HEK293 (cell line): Measurements from ENCODE around the gene ZNF629.

Source experiments
- GFI1B ChIP-seq: fragments of 450-650 bp; formaldehyde crosslinking; IDR thresholded peaks from 2 replicates; pipeline ENCODE4 v1.5.1; 2016; ENCODE audit warnings: missing biosample characterization, missing genetic modification characterization
- GLIS1 ChIP-seq: fragments of 450-650 bp; formaldehyde crosslinking; IDR thresholded peaks from 2 replicates; pipeline ENCODE4 v1.5.1; 2016; ENCODE audit warnings: missing biosample characterization, missing genetic modification characterization
- HOXA7 ChIP-seq: sonication (generic); formaldehyde crosslinking; IDR thresholded peaks from 2 replicates; pipeline ENCODE4 v1.8.1; 2022; ENCODE audit warnings: missing genetic modification reagents, borderline replicate concordance
- KLF8 ChIP-seq: fragments of 450-650 bp; formaldehyde crosslinking; IDR thresholded peaks from 2 replicates; pipeline ENCODE4 v1.5.1; 2016; ENCODE audit warnings: missing biosample characterization, missing genetic modification characterization
- KLF9 ChIP-seq: fragments of 450-650 bp; formaldehyde crosslinking; IDR thresholded peaks from 2 replicates; pipeline ENCODE4 v1.5.1; 2016; ENCODE audit warnings: missing biosample characterization, missing genetic modification characterization, low read depth
- SCRT2 ChIP-seq: fragments of 450-650 bp; formaldehyde crosslinking; IDR thresholded peaks from 2 replicates; pipeline ENCODE4 v1.5.1; 2016; ENCODE audit warnings: missing biosample characterization, missing genetic modification characterization
- ZBTB17 ChIP-seq: fragments of 450-650 bp; formaldehyde crosslinking; IDR thresholded peaks from 2 replicates; pipeline ENCODE4 v1.5.1; 2016; ENCODE audit warnings: missing biosample characterization, missing genetic modification characterization
- ZBTB21 ChIP-seq: fragments of 450-650 bp; formaldehyde crosslinking; IDR thresholded peaks from 2 replicates; pipeline ENCODE4 v1.5.1; 2017; ENCODE audit warnings: missing biosample characterization, missing genetic modification characterization
- ZEB2 ChIP-seq: fragments of 450-650 bp; formaldehyde crosslinking; IDR thresholded peaks from 2 replicates; pipeline ENCODE4 v1.5.1; 2016; ENCODE audit warnings: missing biosample characterization, missing genetic modification characterization
- ZFP37 ChIP-seq: fragments of 450-650 bp; formaldehyde crosslinking; IDR thresholded peaks from 2 replicates; pipeline ENCODE4 v1.5.1; 2016; ENCODE audit warnings: missing biosample characterization, missing genetic modification characterization
- ZNF16 ChIP-seq: fragments of 450-650 bp; formaldehyde crosslinking; IDR thresholded peaks from 2 replicates; pipeline ENCODE4 v1.5.1; 2016; ENCODE audit warnings: low read depth, missing biosample characterization, missing genetic modification characterization
- ZNF239 ChIP-seq: fragments of 450-650 bp; formaldehyde crosslinking; IDR thresholded peaks from 2 replicates; pipeline ENCODE4 v1.5.1; 2016; ENCODE audit warnings: missing biosample characterization, missing genetic modification characterization
- ZNF324 ChIP-seq: fragments of 450-650 bp; formaldehyde crosslinking; IDR thresholded peaks from 2 replicates; pipeline ENCODE4 v1.5.1; 2016; ENCODE audit warnings: missing biosample characterization, missing genetic modification characterization
- ZNF341 ChIP-seq: fragments of 450-650 bp; formaldehyde crosslinking; IDR thresholded peaks from 2 replicates; pipeline ENCODE4; 2016; ENCODE audit warnings: low read depth, missing biosample characterization, missing genetic modification characterization
- ZNF391 ChIP-seq: fragments of 450-650 bp; formaldehyde crosslinking; IDR thresholded peaks from 2 replicates; pipeline ENCODE4 v1.5.1; 2016; ENCODE audit warnings: low read depth, missing biosample characterization, missing genetic modification characterization, borderline replicate concordance
- ZNF514 ChIP-seq: fragments of 450-650 bp; formaldehyde crosslinking; IDR thresholded peaks from 2 replicates; pipeline ENCODE4 v1.5.1; 2016; ENCODE audit warnings: missing biosample characterization, missing genetic modification characterization
- ZNF776 ChIP-seq: fragments of 450-650 bp; formaldehyde crosslinking; IDR thresholded peaks from 2 replicates; pipeline ENCODE4 v1.5.0; 2017; ENCODE audit warnings: missing biosample characterization, missing genetic modification characterization, borderline replicate concordance
- ZNF777 ChIP-seq: fragments of 450-650 bp; formaldehyde crosslinking; IDR thresholded peaks from 2 replicates; pipeline ENCODE4 v1.5.1; 2017; ENCODE audit warnings: missing biosample characterization, missing genetic modification characterization, borderline replicate concordance
- ZNF785 ChIP-seq: fragments of 450-650 bp; formaldehyde crosslinking; IDR thresholded peaks from 2 replicates; pipeline ENCODE4 v1.5.1; 2016; ENCODE audit warnings: missing biosample characterization, missing genetic modification characterization
- ZNF792 ChIP-seq: fragments of 450-650 bp; formaldehyde crosslinking; IDR thresholded peaks from 2 replicates; pipeline ENCODE4 v1.5.1; 2016; ENCODE audit warnings: missing biosample characterization, missing genetic modification characterization
- ZNF843 ChIP-seq: fragments of 450-650 bp; formaldehyde crosslinking; IDR thresholded peaks from 2 replicates; pipeline ENCODE4 v1.5.1; 2016; ENCODE audit warnings: missing biosample characterization, missing genetic modification characterization
- TF ChIP-seq, protein P1 (sequence below): fragments of 450-650 bp; formaldehyde crosslinking; IDR thresholded peaks from 2 replicates; pipeline ENCODE4 v1.5.1; 2016; ENCODE audit warnings: missing biosample characterization, missing genetic modification characterization
- TF ChIP-seq, protein P2 (sequence below): fragments of 450-650 bp; formaldehyde crosslinking; IDR thresholded peaks from 2 replicates; pipeline ENCODE4 v1.5.1; 2016; ENCODE audit warnings: missing biosample characterization, missing genetic modification characterization
- TF ChIP-seq, protein P3 (sequence below): fragments of 450-650 bp; formaldehyde crosslinking; IDR thresholded peaks from 2 replicates; pipeline ENCODE4 v1.5.1; 2016; ENCODE audit warnings: missing biosample characterization, missing genetic modification characterization
- TF ChIP-seq, protein P4 (sequence below): fragments of 450-650 bp; formaldehyde crosslinking; IDR thresholded peaks from 2 replicates; pipeline ENCODE4 v1.5.1; 2016; ENCODE audit warnings: missing biosample characterization, missing genetic modification characterization, borderline replicate concordance
- TF ChIP-seq, protein P5 (sequence below): fragments of 450-650 bp; formaldehyde crosslinking; optimal IDR thresholded peaks from 2 replicates; pipeline ENCODE3; 2016; ENCODE audit warnings: missing biosample characterization, mild to moderate bottlenecking, missing genetic modification characterization
- TF ChIP-seq, protein P6 (sequence below): fragments of 450-650 bp; formaldehyde crosslinking; IDR thresholded peaks from 2 replicates; pipeline ENCODE4 v1.5.1; 2016; ENCODE audit warnings: missing biosample characterization, missing genetic modification characterization

Gene ZNF629

DNA sequence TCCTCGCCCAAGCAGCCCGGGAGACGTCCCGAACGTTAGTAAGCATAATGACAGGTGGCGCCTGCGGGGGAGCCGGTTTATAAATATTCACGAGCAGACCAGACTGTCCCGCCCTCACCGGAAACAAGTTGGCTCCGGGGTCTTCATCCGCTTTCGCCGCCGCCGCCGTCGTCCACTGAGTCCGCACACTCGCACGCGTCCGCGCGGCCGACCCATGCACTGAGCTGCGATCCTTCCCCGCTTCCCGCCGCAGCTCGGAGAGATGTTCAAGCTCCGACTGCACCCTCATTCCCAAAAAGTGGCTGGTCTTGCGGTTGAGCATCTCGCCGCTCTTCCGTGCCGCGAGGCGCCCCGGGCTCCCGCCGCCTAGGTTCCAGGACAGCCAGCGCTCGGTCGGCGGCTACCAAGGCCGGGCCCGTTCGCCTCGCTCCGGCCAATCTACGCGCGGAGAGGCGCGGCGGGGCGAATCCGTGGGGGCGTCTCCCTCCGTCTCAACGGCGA lies 25.5 kb downstream of the ZNF629 start (continued):
- TF ChIP-seq, protein P1, sequence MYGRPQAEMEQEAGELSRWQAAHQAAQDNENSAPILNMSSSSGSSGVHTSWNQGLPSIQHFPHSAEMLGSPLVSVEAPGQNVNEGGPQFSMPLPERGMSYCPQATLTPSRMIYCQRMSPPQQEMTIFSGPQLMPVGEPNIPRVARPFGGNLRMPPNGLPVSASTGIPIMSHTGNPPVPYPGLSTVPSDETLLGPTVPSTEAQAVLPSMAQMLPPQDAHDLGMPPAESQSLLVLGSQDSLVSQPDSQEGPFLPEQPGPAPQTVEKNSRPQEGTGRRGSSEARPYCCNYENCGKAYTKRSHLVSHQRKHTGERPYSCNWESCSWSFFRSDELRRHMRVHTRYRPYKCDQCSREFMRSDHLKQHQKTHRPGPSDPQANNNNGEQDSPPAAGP (tag by site-specific recombination) = peak; percentile 84
- 0 out of 2 replicates have a peak, but pooled peaks have one; percentile 40 for TF ChIP-seq SCRT2 (tag by site-specific recombination)
- peak; percentile 44; the same call in 1 of the 2 replicates for TF ChIP-seq ZNF792 (tag by site-specific recombination)
- TF ChIP-seq, protein P2, sequence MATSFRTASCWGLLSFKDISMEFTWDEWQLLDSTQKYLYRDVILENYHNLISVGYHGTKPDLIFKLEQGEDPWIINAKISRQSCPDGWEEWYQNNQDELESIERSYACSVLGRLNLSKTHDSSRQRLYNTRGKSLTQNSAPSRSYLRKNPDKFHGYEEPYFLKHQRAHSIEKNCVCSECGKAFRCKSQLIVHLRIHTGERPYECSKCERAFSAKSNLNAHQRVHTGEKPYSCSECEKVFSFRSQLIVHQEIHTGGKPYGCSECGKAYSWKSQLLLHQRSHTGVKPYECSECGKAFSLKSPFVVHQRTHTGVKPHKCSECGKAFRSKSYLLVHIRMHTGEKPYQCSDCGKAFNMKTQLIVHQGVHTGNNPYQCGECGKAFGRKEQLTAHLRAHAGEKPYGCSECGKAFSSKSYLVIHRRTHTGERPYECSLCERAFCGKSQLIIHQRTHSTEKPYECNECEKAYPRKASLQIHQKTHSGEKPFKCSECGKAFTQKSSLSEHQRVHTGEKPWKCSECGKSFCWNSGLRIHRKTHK (tag by site-specific recombination) = no peak
- peak; percentile 100 for TF ChIP-seq ZBTB17 (tag by site-specific recombination)
- TF ChIP-seq GFI1B (tag by site-specific recombination) = 0 out of 2 replicates have a peak, but pooled peaks have one; percentile 6
- TF ChIP-seq ZEB2 (tag by site-specific recombination) = peak; percentile 80
- TF ChIP-seq KLF8 (tag by site-specific recombination) = peak; percentile 14; the same call in 1 of the 2 replicates
- TF ChIP-seq, protein P3, sequence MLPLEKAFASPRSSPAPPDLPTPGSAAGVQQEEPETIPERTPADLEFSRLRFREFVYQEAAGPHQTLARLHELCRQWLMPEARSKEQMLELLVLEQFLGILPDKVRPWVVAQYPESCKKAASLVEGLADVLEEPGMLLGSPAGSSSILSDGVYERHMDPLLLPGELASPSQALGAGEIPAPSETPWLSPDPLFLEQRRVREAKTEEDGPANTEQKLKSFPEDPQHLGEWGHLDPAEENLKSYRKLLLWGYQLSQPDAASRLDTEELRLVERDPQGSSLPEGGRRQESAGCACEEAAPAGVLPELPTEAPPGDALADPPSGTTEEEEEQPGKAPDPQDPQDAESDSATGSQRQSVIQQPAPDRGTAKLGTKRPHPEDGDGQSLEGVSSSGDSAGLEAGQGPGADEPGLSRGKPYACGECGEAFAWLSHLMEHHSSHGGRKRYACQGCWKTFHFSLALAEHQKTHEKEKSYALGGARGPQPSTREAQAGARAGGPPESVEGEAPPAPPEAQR (tag by site-specific recombination) = 0 out of 2 replicates have a peak, but pooled peaks have one; percentile 33
- TF ChIP-seq ZNF16 (tag by site-specific recombination) = no peak
- TF ChIP-seq, protein P4, sequence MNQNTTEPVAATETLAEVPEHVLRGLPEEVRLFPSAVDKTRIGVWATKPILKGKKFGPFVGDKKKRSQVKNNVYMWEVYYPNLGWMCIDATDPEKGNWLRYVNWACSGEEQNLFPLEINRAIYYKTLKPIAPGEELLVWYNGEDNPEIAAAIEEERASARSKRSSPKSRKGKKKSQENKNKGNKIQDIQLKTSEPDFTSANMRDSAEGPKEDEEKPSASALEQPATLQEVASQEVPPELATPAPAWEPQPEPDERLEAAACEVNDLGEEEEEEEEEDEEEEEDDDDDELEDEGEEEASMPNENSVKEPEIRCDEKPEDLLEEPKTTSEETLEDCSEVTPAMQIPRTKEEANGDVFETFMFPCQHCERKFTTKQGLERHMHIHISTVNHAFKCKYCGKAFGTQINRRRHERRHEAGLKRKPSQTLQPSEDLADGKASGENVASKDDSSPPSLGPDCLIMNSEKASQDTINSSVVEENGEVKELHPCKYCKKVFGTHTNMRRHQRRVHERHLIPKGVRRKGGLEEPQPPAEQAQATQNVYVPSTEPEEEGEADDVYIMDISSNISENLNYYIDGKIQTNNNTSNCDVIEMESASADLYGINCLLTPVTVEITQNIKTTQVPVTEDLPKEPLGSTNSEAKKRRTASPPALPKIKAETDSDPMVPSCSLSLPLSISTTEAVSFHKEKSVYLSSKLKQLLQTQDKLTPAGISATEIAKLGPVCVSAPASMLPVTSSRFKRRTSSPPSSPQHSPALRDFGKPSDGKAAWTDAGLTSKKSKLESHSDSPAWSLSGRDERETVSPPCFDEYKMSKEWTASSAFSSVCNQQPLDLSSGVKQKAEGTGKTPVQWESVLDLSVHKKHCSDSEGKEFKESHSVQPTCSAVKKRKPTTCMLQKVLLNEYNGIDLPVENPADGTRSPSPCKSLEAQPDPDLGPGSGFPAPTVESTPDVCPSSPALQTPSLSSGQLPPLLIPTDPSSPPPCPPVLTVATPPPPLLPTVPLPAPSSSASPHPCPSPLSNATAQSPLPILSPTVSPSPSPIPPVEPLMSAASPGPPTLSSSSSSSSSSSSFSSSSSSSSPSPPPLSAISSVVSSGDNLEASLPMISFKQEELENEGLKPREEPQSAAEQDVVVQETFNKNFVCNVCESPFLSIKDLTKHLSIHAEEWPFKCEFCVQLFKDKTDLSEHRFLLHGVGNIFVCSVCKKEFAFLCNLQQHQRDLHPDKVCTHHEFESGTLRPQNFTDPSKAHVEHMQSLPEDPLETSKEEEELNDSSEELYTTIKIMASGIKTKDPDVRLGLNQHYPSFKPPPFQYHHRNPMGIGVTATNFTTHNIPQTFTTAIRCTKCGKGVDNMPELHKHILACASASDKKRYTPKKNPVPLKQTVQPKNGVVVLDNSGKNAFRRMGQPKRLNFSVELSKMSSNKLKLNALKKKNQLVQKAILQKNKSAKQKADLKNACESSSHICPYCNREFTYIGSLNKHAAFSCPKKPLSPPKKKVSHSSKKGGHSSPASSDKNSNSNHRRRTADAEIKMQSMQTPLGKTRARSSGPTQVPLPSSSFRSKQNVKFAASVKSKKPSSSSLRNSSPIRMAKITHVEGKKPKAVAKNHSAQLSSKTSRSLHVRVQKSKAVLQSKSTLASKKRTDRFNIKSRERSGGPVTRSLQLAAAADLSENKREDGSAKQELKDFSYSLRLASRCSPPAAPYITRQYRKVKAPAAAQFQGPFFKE (tag by site-specific recombination) = peak; percentile 75; the same call in 1 of the 2 replicates
- TF ChIP-seq ZFP37 (tag by site-specific recombination) = peak; percentile 63; the same call in 1 of the 2 replicates
- peak; percentile 76; the same call in 1 of the 2 replicates for TF ChIP-seq ZNF777 (tag by site-specific recombination)
- no peak for TF ChIP-seq ZBTB21 (tag by site-specific recombination)
- TF ChIP-seq ZNF341 (tag by site-specific recombination) = peak; percentile 86
- peak; percentile 63; the same call in 1 of the 2 replicates for TF ChIP-seq GLIS1 (tag by site-specific recombination)
- peak; percentile 71; the same call in 1 of the 2 replicates for TF ChIP-seq ZNF785
- TF ChIP-seq, protein P5, sequence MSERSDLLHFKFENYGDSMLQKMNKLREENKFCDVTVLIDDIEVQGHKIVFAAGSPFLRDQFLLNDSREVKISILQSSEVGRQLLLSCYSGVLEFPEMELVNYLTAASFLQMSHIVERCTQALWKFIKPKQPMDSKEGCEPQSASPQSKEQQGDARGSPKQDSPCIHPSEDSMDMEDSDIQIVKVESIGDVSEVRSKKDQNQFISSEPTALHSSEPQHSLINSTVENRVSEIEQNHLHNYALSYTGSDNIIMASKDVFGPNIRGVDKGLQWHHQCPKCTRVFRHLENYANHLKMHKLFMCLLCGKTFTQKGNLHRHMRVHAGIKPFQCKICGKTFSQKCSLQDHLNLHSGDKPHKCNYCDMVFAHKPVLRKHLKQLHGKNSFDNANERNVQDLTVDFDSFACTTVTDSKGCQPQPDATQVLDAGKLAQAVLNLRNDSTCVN (tag by site-specific recombination) = peak; percentile 95
- TF ChIP-seq ZNF391 = 0 out of 2 replicates have a peak, but pooled peaks have one; percentile 44
- TF ChIP-seq HOXA7 (CRISPR knock-in tag) = no peak
- TF ChIP-seq ZNF239 = 0 out of 2 replicates have a peak, but pooled peaks have one; percentile 32
- no peak for TF ChIP-seq ZNF514 (tag by site-specific recombination)
- TF ChIP-seq KLF9 (tag by site-specific recombination) = peak; percentile 85; the same call in 1 of the 2 replicates
- TF ChIP-seq ZNF776 = no peak
- peak; percentile 77; the same call in 1 of the 2 replicates for TF ChIP-seq ZNF324 (tag by site-specific recombination)
- TF ChIP-seq, protein P6, sequence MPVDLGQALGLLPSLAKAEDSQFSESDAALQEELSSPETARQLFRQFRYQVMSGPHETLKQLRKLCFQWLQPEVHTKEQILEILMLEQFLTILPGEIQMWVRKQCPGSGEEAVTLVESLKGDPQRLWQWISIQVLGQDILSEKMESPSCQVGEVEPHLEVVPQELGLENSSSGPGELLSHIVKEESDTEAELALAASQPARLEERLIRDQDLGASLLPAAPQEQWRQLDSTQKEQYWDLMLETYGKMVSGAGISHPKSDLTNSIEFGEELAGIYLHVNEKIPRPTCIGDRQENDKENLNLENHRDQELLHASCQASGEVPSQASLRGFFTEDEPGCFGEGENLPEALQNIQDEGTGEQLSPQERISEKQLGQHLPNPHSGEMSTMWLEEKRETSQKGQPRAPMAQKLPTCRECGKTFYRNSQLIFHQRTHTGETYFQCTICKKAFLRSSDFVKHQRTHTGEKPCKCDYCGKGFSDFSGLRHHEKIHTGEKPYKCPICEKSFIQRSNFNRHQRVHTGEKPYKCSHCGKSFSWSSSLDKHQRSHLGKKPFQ (tag by site-specific recombination) = 0 out of 2 replicates have a peak, but pooled peaks have one; percentile 25
- TF ChIP-seq ZNF843 = peak; percentile 53; the same call in 1 of the 2 replicates
